OCI-LY1 (cell line): ENCODE measurements around the gene RIPK4.

Source experiments
- H2AFZ ChIP-seq: fragments of 200-600 bp; sonication (generic), shearing (Covaris generic); 2 replicates; pipeline ENCODE4 v1.6.0; 2014; ENCODE audit warnings: antibody characterized with exemption, mild to moderate bottlenecking, low read length
- H3F3A ChIP-seq: fragments of 200-600 bp; sonication (generic), shearing (Covaris generic); 2 replicates; pipeline ENCODE4 v1.6.0; 2014; ENCODE audit warnings: mild to moderate bottlenecking, antibody characterized with exemption, low read length, moderate library complexity; ENCODE audit not compliant: insufficient read depth
- H3K27ac ChIP-seq: fragments of 200-600 bp; sonication (generic); 2 replicates; pipeline ENCODE4 v1.5.1; 2014; ENCODE audit warnings: low read length, mixed run types, mild to moderate bottlenecking, low read depth; ENCODE audit not compliant: poor library complexity, severe bottlenecking
- H3K27me3 ChIP-seq: fragments of 200-600 bp; sonication (generic); 2 replicates; pipeline ENCODE4 v1.6.0; 2014; ENCODE audit warnings: antibody characterized with exemption, mild to moderate bottlenecking, low read length, moderate library complexity; ENCODE audit not compliant: insufficient read depth
- H3K36me3 ChIP-seq: fragments of 200-600 bp; sonication (generic); 2 replicates; pipeline ENCODE4 v1.6.1; 2014; ENCODE audit warnings: mild to moderate bottlenecking, antibody characterized with exemption, low read length, moderate library complexity, mixed read lengths; ENCODE audit not compliant: insufficient read depth
- H3K4me1 ChIP-seq: fragments of 200-600 bp; sonication (generic); 2 replicates; pipeline ENCODE4 v1.5.1; 2014; ENCODE audit warnings: mild to moderate bottlenecking, low read length, moderate library complexity; ENCODE audit not compliant: insufficient read depth, severe bottlenecking
- H3K4me2 ChIP-seq: fragments of 200-600 bp; sonication (generic), shearing (Covaris generic); 2 replicates; pipeline ENCODE4 v1.6.1; 2014; ENCODE audit warnings: low read length
- H3K4me3 ChIP-seq: fragments of 200-600 bp; sonication (generic); 2 replicates; pipeline ENCODE4 v1.5.1; 2014; ENCODE audit warnings: low read length, low read depth, mild to moderate bottlenecking, mixed read lengths; ENCODE audit not compliant: poor library complexity, severe bottlenecking
- H3K79me2 ChIP-seq: fragments of 200-600 bp; shearing (Covaris generic); 2 replicates; pipeline ENCODE4 v1.6.1; 2016; ENCODE audit warnings: mixed run types, low read length, mixed read lengths; ENCODE audit not compliant: insufficient read depth
- H3K9ac ChIP-seq: fragments of 200-600 bp; sonication (generic), shearing (Covaris generic); 2 replicates; pipeline ENCODE4 v1.6.1; 2014; ENCODE audit warnings: mild to moderate bottlenecking, low read length, mixed read lengths
- H3K9me2 ChIP-seq: fragments of 200-600 bp; sonication (generic), shearing (Covaris generic); 2 replicates; pipeline ENCODE4 v1.6.1; 2014; ENCODE audit warnings: low read depth, mild to moderate bottlenecking, low read length, mixed read lengths
- H3K9me3 ChIP-seq: fragments of 200-600 bp; shearing (Covaris generic); 2 replicates; pipeline ENCODE4 v1.6.1; 2014; ENCODE audit warnings: low read length, mixed read lengths
- H4K20me1 ChIP-seq: fragments of 200-600 bp; sonication (generic), shearing (Covaris generic); 2 replicates; pipeline ENCODE4 v1.6.0; 2016; ENCODE audit warnings: mild to moderate bottlenecking, low read length; ENCODE audit not compliant: insufficient read depth
- EZH2 ChIP-seq: fragments of 200-600 bp; sonication (generic), shearing (Covaris generic); IDR thresholded peaks from 2 replicates; pipeline ENCODE4 v1.8.0; 2017; ENCODE audit warnings: borderline replicate concordance, mixed run types, mild to moderate bottlenecking, antibody characterized with exemption, low read length, moderate library complexity, mixed read lengths
- TF ChIP-seq, protein P1 (sequence below): fragments of 200-600 bp; sonication (generic), shearing (Covaris generic); IDR thresholded peaks from 2 replicates; pipeline ENCODE4 v1.5.1; 2017; ENCODE audit warnings: mild to moderate bottlenecking, antibody characterized with exemption, low read length, moderate library complexity, mixed read lengths

The RIPK4 gene

DNA sequence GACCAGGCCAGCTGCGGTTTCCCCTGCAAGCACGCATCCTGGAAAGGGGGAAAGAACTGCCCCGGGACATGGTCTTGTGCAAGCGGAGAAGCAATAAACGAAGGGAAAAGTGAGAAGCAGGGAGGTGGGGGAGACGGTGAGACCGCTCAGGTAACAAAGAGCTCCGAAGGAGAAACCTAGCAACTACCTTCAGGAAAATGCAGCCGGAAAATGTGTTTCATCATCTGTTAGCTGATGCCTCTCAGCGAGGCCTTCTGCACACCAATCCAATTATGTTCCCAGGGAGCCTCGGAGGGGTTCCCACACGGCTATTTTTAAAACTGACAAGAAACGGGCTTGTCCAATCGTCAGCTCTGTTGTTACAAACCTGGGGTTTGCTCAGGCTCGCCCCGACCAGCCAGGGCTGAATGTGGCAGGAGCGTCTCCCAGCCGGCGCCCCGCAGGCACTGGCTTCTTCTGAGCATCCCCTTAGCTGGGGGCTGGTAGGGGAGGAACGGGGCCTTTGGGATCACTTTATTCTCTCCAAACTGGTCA, 3.4 kb downstream of the RIPK4 start:
- H3K27me3 ChIP-seq: no peaks in the 10 kb centered on the region
- no peaks in the 10 kb centered on the region for H3K36me3 ChIP-seq
- H3K9me2 ChIP-seq: no peaks in the 10 kb centered on the region
- no peak overlapping the region for H3K9ac ChIP-seq
- no peaks in the 10 kb centered on the region for H4K20me1 ChIP-seq
- H3K79me2 ChIP-seq: no peaks in the 10 kb centered on the region
- no peak overlapping the region for H3K4me2 ChIP-seq
- no peak overlapping the region for H3K4me3 ChIP-seq
- H3K9me3 ChIP-seq: no peaks in the 10 kb centered on the region
- no peak for TF ChIP-seq EZH2
- TF ChIP-seq, protein P1, sequence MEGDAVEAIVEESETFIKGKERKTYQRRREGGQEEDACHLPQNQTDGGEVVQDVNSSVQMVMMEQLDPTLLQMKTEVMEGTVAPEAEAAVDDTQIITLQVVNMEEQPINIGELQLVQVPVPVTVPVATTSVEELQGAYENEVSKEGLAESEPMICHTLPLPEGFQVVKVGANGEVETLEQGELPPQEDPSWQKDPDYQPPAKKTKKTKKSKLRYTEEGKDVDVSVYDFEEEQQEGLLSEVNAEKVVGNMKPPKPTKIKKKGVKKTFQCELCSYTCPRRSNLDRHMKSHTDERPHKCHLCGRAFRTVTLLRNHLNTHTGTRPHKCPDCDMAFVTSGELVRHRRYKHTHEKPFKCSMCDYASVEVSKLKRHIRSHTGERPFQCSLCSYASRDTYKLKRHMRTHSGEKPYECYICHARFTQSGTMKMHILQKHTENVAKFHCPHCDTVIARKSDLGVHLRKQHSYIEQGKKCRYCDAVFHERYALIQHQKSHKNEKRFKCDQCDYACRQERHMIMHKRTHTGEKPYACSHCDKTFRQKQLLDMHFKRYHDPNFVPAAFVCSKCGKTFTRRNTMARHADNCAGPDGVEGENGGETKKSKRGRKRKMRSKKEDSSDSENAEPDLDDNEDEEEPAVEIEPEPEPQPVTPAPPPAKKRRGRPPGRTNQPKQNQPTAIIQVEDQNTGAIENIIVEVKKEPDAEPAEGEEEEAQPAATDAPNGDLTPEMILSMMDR: no peak
- H2AFZ ChIP-seq: no peak overlapping the region
- H3F3A ChIP-seq: no peaks in the 10 kb centered on the region
- H3K27ac ChIP-seq: no peak overlapping the region
- H3K4me1 ChIP-seq: no peaks in the 10 kb centered on the region

DNA sequence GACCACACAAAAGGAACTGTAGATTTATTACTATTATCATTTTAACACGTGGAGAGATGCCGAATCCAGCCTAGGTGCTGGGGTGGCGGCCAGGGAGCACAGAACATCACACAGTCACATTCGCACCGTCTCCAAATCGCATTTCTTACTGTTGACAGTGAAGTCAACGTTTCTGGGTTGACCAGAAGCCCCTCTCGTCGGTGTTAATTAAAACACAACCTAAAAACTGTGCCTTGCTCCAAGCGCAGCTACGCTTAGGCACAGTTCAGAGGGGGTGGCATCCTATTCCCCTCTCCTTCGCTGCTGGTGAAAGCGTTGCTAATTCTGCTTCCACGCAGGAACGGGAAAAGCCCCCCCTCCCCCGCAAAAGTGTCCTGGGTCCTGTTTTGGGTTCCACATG, 4.1 kb downstream of the RIPK4 start:
- H3K9ac ChIP-seq: no peak overlapping the region
- H3K79me2 ChIP-seq: no peaks in the 10 kb centered on the region
- no peaks in the 10 kb centered on the region for H3K27me3 ChIP-seq
- no peak overlapping the region for H2AFZ ChIP-seq
- H4K20me1 ChIP-seq: no peaks in the 10 kb centered on the region
- H3K4me3 ChIP-seq: no peak overlapping the region
- H3K9me3 ChIP-seq: no peaks in the 10 kb centered on the region
- H3K9me2 ChIP-seq: no peaks in the 10 kb centered on the region
- no peaks in the 10 kb centered on the region for H3K36me3 ChIP-seq
- no peaks in the 10 kb centered on the region for H3F3A ChIP-seq
- H3K4me2 ChIP-seq: no peak overlapping the region
- H3K27ac ChIP-seq: no peak overlapping the region
- H3K4me1 ChIP-seq: no peaks in the 10 kb centered on the region
- TF ChIP-seq, protein P1: no peak
- no peak for TF ChIP-seq EZH2

DNA sequence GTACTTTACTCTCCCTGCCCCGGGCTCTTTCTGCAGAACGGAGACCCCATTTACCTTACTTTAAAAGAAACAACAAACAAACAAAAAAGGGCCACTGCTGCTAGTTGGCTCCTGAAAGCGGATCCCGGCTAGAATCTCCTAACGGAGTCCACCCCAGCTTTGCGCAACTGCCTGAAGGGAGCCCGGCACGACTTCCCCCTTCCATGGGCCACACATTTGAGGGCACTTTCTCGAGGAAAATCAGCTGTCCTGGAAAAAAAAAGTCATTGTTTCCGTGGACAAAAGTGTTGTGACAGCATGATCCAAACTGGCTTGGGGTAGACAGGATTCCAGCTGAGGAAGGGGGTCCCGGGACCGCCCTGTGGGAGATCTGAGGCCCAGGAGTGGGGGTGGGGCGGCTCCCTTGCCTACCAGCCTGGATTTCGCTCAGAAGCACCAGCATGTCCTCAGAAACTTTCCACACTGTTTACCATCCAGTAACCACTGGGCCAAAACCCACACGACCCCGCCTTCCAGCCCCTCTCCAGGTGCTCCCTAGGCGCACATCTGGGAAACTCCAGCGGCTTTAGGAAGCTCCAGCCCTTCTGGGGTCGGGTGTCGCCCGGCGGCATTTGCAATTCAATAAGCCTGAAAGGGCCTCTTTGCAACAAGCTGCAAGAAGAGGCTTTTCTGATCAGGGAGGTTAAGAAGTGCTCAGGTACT, 4.8 kb downstream of the RIPK4 start:
- no peaks in the 10 kb centered on the region for H3K9me3 ChIP-seq
- H2AFZ ChIP-seq: no peak overlapping the region
- no peak overlapping the region for H3K27ac ChIP-seq
- H3K4me1 ChIP-seq: no peaks in the 10 kb centered on the region
- H4K20me1 ChIP-seq: no peaks in the 10 kb centered on the region
- no peak overlapping the region for H3K4me3 ChIP-seq
- no peaks in the 10 kb centered on the region for H3K36me3 ChIP-seq
- H3K9ac ChIP-seq: no peak overlapping the region
- TF ChIP-seq EZH2: no peak
- TF ChIP-seq, protein P1: no peak
- no peaks in the 10 kb centered on the region for H3K9me2 ChIP-seq
- no peaks in the 10 kb centered on the region for H3K79me2 ChIP-seq
- no peak overlapping the region for H3K4me2 ChIP-seq
- no peaks in the 10 kb centered on the region for H3F3A ChIP-seq
- H3K27me3 ChIP-seq: no peaks in the 10 kb centered on the region
